RCC 7860 (cell line): ENCODE data around the gene ZNF783.
"Not testable (repeated sequence)": the region's sequence is repeated elsewhere in the genome, so short reads cannot be mapped to it uniquely, and the experiment has no call there.

ENCODE experiments used
- DNase-seq: peaks from one replicate; pipeline ENCODE4 v3.0.0-alpha.2; 2015; ENCODE audit warnings: low spot score
- FAIRE-seq: peaks from 2 replicates; lab custom pipeline; 2012; peaks lifted over from hg19 to GRCh38; lab: Jason Lieb, UNC

Gene ZNF783

DNA sequence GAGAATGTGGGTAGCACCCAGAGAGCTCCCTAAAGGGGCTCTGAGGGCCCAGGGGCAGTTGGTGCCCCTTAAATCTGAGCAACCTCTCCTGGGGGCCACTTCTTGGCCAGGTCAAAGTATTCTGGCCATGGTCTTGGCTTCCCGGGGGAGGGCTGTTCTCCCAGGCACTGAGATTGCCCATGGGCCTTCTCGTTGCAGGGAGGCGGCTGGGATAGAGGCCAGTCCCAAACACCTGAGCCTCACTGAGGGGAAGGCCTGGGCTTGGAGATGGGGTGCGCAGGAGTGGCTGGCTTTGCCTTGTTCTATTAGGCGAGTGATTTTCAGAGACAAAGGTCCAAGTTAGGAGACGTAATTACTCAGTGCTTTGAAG, 33.5 kb downstream of the ZNF783 start:
- FAIRE-seq, result no peak
- no peak for DNase-seq

DNA sequence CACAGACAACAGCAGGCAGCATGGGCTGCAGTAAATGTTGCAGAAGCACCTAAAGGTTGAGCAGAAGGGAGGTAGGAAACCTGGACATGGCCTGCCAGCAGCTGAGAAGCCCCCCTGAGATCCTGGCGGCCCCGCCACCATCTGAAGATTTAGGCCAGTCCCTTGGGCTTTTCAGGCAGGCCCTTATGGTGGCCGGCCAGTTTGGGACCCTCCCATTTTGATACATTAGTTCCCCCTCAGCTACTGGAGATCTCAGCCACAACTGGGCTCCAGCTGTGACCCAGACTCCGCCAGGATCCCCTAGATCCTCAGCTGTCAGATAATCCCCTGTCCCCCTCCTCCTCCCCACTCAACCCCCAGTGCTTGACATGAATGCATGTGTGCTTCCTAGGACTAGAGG, 34.4 kb downstream of the ZNF783 start:
- FAIRE-seq (no peak), DNase-seq (no peak)

GRCh38 chr7:149297034-149297755, 35.2 kb downstream of the ZNF783 start:
- DNase-seq (no peak), FAIRE-seq (no peak)

DNA sequence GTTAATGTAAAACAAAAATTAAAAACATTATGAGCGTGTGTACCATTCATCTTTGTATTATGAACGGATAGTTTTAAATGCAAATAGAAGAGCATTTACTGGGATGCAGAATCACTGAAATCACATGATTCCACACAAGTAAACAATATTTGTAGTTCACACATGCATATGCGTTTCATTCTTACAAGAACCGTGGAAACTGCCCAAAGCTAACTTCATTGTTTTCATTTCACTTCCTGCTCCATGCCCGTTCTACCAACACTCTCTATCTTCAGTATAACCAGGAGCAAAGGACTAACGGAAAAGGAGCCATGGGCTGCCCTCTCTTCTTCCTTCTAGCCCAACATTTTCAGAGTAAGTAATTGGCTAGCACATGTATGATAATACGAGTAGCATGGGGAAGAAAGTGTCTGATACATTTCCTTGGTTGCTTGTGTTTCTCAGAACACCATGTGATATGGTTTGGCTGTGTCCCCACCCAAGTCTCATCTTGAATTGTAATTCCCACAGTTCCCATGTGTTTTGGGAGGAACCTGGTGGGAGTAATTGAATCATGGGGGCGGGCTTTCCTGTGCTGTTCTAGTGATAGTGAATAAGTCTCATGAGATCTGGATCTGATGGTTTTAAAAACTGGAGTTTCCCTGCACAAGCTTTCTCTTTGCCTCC, 38.8 kb downstream of the ZNF783 start:
- no peak for FAIRE-seq
- no peak for DNase-seq

GRCh38 chr7:149302222-149302621, 40.2 kb downstream of the ZNF783 start:
- FAIRE-seq (no peak), DNase-seq (no peak)

DNA sequence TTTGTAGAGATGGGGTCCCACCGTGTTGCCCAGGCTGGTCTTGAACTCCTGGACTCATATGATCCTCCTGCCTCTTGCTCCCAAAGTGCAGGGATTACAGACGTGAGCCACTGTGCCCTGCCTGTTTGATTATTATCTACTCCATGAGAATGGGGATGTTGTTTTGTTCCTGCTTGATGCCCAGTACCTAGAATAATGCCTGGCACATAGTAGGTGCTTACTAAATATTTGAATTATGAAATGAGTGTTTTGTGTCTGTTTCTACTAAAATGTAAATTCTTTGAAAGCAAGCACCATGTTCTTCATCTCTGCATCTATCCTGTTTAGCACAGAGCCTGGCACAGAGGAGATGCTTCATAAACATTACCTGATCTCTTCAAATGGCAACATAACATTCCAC, 40.9 kb downstream of the ZNF783 start:
- FAIRE-seq (no peak), DNase-seq (no peak)

DNA sequence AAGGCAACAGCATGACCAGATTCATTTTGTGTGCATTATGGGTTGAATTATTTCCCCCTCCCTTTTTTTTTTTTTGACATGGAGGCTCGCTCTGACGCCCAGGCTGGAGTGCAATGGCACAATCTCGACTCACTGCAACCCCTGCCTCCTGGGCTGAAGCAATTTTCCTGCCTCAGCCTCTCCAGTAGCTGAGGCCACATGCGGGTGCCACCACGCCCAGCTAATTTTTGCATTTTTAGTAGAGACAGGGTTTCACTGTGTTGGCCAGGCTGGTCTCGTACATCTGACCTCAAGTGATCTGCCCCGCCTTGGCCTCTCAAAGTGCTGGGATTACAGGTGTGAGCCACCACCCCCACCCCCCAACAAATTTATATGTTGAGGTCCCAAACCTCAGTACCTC, 42.0 kb downstream of the ZNF783 start:
- no peak for DNase-seq
- FAIRE-seq, result no peak

DNA sequence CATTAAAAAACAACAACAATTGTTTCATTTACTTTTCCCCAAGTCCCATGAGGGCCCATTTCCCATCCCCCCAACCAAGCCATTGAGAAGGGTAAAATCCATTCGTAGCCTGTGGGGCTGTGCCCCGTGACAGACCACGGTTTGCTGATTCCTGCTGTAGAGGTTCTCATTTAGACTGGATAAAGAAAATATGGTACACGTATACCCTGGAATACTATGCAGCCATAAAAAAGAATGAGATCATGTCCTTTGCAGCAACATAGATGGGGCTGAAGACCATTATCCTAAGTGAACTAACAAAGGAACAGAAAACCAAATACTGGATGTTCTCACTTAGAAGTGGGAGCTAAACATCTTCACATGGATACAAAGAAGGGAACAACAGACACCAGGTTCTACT, 44.9 kb downstream of the ZNF783 start:
- no peak for FAIRE-seq
- DNase-seq, result no peak

GRCh38 chr7:149307775-149308501, 45.9 kb downstream of the ZNF783 start:
- FAIRE-seq (no peak), DNase-seq (no peak)

- FAIRE-seq (peak; percentile 82), DNase-seq (peak; percentile 81)
Observed at GRCh38 chr7:149310113-149310836, 48.3 kb downstream of the ZNF783 start.

DNA sequence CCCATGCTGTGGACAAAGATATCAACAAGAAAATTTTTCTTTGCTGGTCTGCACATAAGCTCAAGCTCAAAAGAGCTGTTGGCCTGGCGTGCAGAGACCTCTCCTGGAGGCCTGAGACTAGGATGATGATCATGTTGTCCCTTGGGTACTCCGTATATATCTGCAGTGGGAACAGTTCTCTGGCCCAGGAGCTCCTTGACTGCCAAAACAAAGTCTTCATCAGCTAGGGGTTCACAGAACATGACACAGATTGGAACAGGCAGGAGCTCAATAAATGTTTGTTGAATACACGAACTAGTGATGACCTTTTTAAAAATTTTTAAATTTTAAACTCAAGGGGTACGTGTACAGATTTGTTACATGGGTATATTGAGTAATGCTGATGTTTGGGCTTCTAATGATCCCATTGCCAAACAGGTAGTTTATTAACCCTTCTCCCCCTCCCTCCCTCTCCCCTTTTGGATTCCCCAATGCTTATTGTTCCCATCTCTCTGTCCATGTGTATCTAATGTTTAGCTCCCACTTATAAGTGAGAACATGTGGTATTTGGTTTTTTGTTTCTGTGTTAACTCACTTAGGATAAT, 49.1 kb downstream of the ZNF783 start:
- no peak for FAIRE-seq
- DNase-seq, result no peak

- DNase-seq, result no peak
- no peak for FAIRE-seq
Observed at GRCh38 chr7:149313981-149314380, 52.0 kb downstream of the ZNF783 start.

GRCh38 chr7:149316606-149317005, 54.6 kb downstream of the ZNF783 start:
- FAIRE-seq (no peak), DNase-seq (no peak)

DNA sequence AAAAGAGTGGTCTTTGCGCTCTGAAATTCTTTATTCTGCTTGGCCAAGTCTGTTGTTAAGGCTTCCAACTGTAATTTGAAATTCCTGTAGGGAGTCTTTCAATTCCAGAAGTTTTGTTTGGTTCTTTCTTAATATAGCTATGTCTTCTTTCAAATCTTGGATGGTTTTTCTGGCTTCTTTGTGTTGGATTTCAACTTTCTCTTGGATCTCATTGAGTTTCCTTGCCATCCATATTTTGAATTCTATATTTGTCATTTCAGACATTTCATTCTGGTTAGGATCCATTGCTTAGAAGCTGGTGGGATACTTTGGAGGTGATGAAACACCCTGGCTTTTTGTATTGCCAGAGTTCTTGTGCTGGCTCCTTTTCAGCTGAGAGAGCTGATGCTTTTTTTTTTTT, 55.5 kb downstream of the ZNF783 start:
- no peak for DNase-seq
- no peak for FAIRE-seq

GRCh38 chr7:149317986-149318672, 56.1 kb downstream of the ZNF783 start:
- DNase-seq (no peak), FAIRE-seq (no peak)

DNA sequence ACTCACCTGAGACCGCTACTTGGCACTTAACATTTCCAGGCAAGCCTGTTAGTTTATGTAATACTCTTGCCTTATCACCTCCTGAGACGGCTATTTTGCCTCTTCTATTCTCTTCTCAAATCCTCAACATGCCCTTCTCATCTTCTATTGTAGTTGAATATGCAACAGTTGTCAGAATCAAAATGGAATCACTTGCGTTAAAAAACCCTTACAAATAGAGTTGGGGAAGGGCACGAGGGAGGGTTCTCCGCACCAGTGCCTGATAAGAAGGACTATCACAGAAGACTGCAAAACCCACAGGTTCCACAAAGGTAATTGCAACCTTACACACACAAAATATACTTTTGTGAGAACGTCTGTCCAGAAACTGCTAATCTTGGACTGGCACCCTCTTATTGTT, 57.4 kb downstream of the ZNF783 start:
- FAIRE-seq, result no peak

GRCh38 chr7:149320313-149321124, 58.5 kb downstream of the ZNF783 start:
- DNase-seq (no peak), FAIRE-seq (no peak)

More for the DNA sequence above, 57.4 kb downstream of the ZNF783 start:
- no peak for DNase-seq

DNA sequence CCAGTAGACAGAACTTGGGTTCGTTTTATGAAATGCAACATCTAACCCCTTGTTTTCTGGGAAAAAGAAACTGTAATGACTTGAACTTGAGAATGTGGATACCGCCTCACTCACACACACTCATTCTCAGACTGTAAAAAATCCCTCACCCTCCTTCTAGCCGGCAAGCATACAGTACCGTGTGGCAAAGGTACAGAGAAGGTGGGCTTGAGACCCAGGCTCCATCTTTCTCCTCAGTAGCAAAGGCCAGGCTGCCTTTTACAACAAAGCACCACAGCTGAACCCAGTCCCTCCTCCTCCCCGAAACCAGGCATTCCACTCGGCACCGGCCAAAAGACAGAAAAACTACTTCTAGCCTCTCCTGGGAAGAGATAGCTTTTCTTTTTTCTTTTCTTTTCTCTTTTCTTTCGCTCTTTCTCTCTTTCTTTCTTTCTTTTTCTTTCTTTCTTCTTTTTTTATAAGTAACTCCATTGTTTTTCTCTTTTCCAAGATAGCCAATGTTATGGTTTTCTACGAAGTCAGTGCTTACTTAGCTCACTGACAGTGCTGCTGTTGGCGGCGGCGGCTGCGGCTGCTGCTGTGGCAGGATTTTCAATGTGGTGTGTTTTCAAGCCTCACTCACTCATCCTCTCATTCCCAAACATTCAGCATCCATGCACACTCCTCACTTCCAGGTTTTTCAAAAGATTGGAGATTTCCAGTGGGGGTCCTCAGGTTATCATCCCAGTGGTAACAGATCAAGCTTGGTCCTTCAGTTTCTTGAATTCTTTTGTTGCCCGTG, 59.3 kb downstream of the ZNF783 start:
- not testable (repeated sequence) for DNase-seq, FAIRE-seq
